ENCODE measurements around the gene KRTAP4-8.
"Not testable (repeated sequence)": the region's sequence is repeated elsewhere in the genome, so short reads cannot be mapped to it uniquely, and the experiment has no call there.

Gene KRTAP4-8

GRCh38 chr17:41133880-41134735, 36.2 kb upstream of the KRTAP4-8 start:
- no peak for TF ChIP-seq CTCF (IDR thresholded peaks at IDR 0.05; ENCODE audit: insufficient read depth, low read length, poor library complexity, severe bottlenecking)
- Histone ChIP-seq H3K27me3 (replicated peaks; ENCODE audit: control insufficient read depth, insufficient read depth, low read length) (no peaks in the 10 kb centered on the region), H3K4me3 (replicated peaks; ENCODE audit: low read depth, low read length) (no peak overlapping the region), H3K36me3 (ENCODE audit: control insufficient read depth, insufficient read depth, low read length) (no peaks in the 10 kb centered on the region)
- no peak for DNase-seq (ENCODE audit: extremely low read depth, insufficient read length)

DNA sequence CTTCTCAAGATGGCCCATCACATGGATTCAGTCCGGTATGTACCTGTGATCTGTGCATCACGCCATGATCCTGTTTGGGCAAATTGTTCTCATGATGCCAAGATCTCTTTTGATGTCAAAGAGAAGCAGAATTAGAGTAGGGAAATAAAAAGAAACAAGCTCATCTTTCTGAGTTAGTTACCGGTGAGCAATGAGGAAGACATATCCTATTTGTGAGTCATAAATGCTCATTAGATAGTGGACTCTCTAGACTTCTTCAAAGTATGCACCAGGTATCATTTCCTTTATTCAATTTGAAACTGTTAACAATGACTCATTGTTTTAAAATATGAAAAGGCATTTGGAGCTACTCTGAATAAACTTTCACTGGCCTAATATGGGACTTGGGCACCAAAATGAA, 34.0 kb upstream of the KRTAP4-8 start:
- H3K27me3 ChIP-seq (replicated peaks; ENCODE audit: control insufficient read depth, insufficient read depth, low read length): no peaks in the 10 kb centered on the region
- no peak for DNase-seq (ENCODE audit: extremely low read depth, insufficient read length)
- no peaks in the 10 kb centered on the region for H3K36me3 ChIP-seq (ENCODE audit: control insufficient read depth, insufficient read depth, low read length)
- TF ChIP-seq CTCF (IDR thresholded peaks at IDR 0.05; ENCODE audit: insufficient read depth, low read length, poor library complexity, severe bottlenecking): no peak
- no peak overlapping the region for H3K4me3 ChIP-seq (replicated peaks; ENCODE audit: low read depth, low read length)

- Histone ChIP-seq H3K36me3 (ENCODE audit: control insufficient read depth, insufficient read depth, low read length) (no peaks in the 10 kb centered on the region), H3K27me3 (replicated peaks; ENCODE audit: control insufficient read depth, insufficient read depth, low read length) (no peaks in the 10 kb centered on the region), H3K4me3 (replicated peaks; ENCODE audit: low read depth, low read length) (no peak overlapping the region)
- DNase-seq (ENCODE audit: extremely low read depth, insufficient read length): no peak
- TF ChIP-seq CTCF (IDR thresholded peaks at IDR 0.05; ENCODE audit: insufficient read depth, low read length, poor library complexity, severe bottlenecking): no peak
These were observed 29.4 kb upstream of the KRTAP4-8 start for GRCh38 chr17:41127371-41127770.

- Histone ChIP-seq H3K27me3 (replicated peaks; ENCODE audit: control insufficient read depth, insufficient read depth, low read length) (no peaks in the 10 kb centered on the region), H3K4me3 (replicated peaks; ENCODE audit: low read depth, low read length) (no peak overlapping the region), H3K36me3 (ENCODE audit: control insufficient read depth, insufficient read depth, low read length) (no peaks in the 10 kb centered on the region)
- no peak for TF ChIP-seq CTCF (IDR thresholded peaks at IDR 0.05; ENCODE audit: insufficient read depth, low read length, poor library complexity, severe bottlenecking)
- DNase-seq (ENCODE audit: extremely low read depth, insufficient read length): no peak
These were observed 28.5 kb upstream of the KRTAP4-8 start for GRCh38 chr17:41126412-41126811.

DNA sequence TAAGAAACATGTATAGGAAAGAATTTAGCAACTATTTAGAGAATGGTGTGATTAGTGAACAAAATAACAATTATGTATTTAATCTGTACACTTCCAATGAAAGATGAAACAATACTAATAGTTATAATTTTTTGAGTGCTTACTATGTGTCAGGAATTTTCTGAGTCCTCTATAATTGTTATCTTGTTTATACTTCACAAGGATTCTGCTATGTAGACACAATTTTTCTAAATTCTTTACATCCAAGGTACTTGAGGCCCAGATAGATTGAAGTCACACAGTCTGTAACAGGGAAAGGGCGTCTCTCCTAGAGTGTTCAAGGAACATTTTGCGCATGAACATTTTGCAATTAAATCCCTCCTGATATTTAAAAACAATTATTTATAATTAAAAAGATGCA, 27.1 kb upstream of the KRTAP4-8 start:
- TF ChIP-seq CTCF (IDR thresholded peaks at IDR 0.05; ENCODE audit: insufficient read depth, low read length, poor library complexity, severe bottlenecking): no peak
- Histone ChIP-seq H3K27me3 (replicated peaks; ENCODE audit: control insufficient read depth, insufficient read depth, low read length) (no peaks in the 10 kb centered on the region), H3K4me3 (replicated peaks; ENCODE audit: low read depth, low read length) (no peak overlapping the region), H3K36me3 (ENCODE audit: control insufficient read depth, insufficient read depth, low read length) (no peaks in the 10 kb centered on the region)
- no peak for DNase-seq (ENCODE audit: extremely low read depth, insufficient read length)

DNA sequence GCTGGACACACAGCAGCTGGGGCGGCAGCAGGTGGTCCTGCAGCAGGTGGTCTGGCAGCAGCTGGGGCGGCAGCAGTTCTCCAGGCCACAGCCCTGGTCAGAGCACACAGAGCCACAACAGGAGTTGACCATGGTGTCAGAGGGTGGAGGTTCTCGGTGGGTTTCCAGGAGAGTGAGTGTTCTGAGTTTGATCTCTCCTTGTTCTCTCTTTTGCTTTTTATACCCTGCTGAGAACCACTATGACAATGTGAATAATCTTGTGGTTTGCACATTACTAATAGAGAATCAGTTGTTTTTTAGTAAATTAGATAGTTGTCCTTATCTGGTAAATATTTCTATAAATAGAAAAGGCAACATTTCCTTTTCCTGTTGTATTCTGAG, 26.0 kb upstream of the KRTAP4-8 start, which contains the start of gene KRTAP4-12:
Gene KRTAP4-12, minus strand, starts transcription at position 192 of the 381 bp plus-strand sequence. Its CDS starts 60 bp downstream, at position 132.
- H3K36me3 ChIP-seq (ENCODE audit: control insufficient read depth, insufficient read depth, low read length); DNase-seq (ENCODE audit: extremely low read depth, insufficient read length); H3K27me3 ChIP-seq (replicated peaks; ENCODE audit: control insufficient read depth, insufficient read depth, low read length); H3K4me3 ChIP-seq (replicated peaks; ENCODE audit: low read depth, low read length): not testable (repeated sequence)

- not testable (repeated sequence) for H3K4me3 ChIP-seq (replicated peaks; ENCODE audit: low read depth, low read length); H3K36me3 ChIP-seq (ENCODE audit: control insufficient read depth, insufficient read depth, low read length); DNase-seq (ENCODE audit: extremely low read depth, insufficient read length); H3K27me3 ChIP-seq (replicated peaks; ENCODE audit: control insufficient read depth, insufficient read depth, low read length)
These were observed 25.5 kb upstream of the KRTAP4-8 start for GRCh38 chr17:41123292-41123990.

All from GM06990 (cell line).